Measurements from ENCODE around the gene LEPROT.
"Not testable (repeated sequence)": the region's sequence is repeated elsewhere in the genome, so short reads cannot be mapped to it uniquely, and the experiment has no call there.

Gene LEPROT

DNA sequence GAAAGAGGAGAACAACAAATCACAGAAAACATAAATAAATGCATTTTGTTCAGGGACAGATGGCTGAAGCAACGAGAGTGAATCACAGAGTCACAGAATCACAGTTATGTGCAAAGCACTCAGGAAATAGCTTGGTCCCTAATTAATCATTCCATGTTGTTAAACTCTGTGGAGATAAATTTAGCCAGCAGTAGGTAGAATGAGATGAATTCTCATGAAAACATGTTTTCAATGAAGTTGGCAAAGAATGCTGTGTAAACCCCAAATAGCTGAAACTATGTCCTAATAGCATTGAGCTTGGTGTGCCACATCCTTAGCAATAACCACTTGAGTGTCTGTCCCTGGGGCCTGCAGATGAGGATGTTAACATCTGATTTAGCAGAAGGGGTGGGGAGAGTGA, 20.4 kb downstream of the LEPROT start:
- no peak for DNase-seq

- DNase-seq = no peak
Measured at GRCh38 chr1:65441464-65441863, 21.0 kb downstream of the LEPROT start.

DNA sequence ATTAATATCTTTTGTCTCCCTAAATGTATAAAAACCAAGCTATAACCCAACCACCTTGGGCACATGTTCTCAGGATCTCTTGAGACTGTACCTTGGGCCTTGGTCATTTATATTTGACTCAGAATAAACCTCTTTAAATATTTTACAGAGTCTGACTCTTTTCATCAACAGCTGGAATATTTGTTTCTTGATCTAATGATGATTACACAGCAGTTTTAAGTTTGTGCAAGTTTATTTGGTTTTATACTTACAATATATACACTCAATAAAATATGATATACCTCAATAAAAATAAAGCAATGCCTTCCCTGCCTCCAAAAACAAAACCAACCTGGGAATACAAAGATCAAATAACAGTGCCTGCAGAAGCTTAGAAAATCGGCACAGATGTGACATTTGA, 22.0 kb downstream of the LEPROT start:
- DNase-seq = no peak

DNA sequence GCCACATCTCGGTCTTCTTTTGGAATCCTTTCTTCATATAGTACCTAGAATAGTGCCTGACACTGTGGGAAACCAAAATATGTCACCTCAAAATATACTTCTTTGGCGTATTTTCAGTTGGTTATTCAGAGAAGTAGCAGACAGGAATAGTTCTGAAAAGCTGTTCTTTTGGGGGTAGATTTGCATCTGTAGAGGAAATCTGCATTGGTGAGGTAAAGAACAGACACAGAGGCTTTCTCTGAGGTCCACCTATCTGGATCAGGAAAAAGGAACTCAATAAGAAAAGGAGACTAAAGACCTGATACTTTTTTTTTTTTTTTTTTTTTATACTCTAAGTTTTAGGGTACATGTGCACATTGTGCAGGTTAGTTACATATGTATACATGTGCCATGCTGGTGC, 23.2 kb downstream of the LEPROT start:
- no peak for DNase-seq

GRCh38 chr1:65444128-65444640, 23.7 kb downstream of the LEPROT start:
- DNase-seq = no peak

GRCh38 chr1:65445837-65446236, 25.4 kb downstream of the LEPROT start:
- DNase-seq = no peak

DNA sequence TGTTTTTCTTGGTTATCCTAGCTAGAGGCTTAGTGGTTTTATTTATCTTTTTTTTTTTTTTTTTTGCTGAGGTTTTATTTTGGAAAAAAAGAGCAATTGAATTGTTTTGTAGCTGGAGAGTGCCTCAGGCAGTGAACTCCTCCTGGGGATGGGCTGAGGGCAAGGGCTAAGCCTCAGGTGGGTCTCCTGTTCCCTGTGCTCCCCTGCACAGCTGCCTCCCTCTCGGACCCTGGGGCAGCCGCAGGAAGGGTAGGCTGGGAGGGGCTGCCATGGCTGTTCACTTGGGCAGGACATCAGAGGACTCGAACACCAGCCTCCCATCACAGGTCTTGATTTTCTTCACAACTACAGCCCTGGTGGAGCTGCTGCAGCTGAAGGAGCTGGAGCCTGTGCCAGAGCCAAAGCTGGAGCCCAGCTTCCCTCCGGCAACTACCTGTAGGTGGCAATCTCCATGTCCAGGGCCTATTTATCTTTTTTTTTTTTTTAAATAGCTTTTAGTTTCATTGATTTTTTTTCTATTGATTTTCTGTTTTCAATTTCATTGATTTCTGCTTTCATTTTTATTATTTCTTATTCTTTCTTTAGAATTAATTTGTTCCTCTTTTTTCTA, 28.9 kb downstream of the LEPROT start:
- DNase-seq = no peak

- not testable (repeated sequence) for DNase-seq
Measured at GRCh38 chr1:65455678-65456077, 35.2 kb downstream of the LEPROT start.

DNA sequence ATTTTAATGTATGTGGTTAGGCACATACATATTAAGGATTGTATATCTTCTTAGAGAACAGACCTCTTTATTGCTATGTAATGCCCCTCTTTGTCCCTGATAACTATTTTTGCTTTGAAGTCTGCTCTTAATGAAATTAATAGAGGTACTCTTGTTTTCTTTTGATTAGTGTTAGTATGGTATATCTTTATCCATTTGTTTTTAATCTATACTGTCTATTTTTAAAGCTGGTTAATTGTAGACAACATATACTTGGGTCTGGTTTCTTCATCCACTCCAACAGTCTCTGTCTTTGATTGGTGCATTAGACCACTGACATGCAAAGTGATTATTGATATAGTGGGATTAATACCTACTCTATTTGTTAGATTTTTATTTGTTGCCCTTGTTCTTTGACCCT, 36.0 kb downstream of the LEPROT start:
- no peak for DNase-seq

- DNase-seq = no peak
Measured at GRCh38 chr1:65457868-65458267, 37.4 kb downstream of the LEPROT start.

- DNase-seq = no peak
Measured at GRCh38 chr1:65458730-65459396, 38.4 kb downstream of the LEPROT start.

GRCh38 chr1:65459397-65459768, 38.9 kb downstream of the LEPROT start:
- DNase-seq = no peak

GRCh38 chr1:65465837-65466236, 45.4 kb downstream of the LEPROT start:
- not testable (repeated sequence) for DNase-seq

DNA sequence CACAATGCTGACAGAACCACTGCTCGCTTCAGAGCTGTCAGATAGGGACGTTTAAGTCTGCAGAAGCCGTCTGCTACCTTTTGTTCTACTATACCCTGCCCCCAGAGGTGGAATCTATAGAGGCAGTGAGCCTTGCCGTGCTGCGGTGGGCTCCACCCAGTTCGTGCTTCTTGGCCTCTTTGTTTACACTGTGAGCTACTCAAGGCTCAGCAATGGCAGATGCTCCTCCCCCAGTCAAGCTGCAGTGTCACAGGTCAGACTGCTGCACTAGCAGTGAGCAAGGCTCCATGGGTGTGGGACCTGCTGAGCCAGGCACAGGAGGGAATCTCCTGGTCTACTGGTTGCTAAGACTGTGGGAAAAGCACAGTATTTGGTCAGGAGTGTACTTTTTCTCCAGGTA, 47.1 kb downstream of the LEPROT start:
- DNase-seq = no peak

DNA sequence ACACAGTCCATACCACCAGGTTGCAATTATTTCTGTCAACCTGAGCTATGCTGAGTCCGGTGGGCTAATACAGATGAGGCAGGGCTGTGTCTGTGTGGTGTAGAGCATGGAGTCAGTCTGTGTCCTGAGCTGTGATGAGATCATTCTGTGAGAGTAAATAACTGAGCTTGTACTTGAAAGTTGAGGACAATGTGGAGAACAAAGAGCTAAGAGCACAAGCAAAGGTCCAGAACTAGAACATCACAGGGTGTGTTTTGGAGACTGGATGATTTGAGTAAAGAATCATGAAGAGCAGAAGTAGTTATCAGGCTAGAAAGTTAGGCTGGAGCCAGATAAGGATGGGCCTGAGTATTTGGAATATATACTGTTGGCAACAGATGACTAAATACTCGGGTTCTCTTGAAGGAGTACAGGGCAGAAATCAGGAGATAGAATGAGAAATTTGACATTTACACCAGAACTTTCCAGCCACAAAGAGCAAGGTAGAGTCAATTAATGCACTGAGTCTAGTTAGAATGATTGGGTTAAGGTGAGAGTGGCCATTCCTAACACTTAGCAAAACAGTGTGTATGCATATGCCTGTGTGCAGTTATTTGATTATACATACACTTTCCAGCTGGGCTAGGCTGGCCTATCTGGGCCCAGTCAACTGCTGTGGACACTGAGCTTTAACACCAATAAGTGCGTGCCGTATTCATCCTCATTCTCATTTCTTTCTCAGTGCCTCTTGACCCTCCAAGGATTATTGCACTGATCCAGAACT, 48.8 kb downstream of the LEPROT start:
- DNase-seq = no peak

DNA sequence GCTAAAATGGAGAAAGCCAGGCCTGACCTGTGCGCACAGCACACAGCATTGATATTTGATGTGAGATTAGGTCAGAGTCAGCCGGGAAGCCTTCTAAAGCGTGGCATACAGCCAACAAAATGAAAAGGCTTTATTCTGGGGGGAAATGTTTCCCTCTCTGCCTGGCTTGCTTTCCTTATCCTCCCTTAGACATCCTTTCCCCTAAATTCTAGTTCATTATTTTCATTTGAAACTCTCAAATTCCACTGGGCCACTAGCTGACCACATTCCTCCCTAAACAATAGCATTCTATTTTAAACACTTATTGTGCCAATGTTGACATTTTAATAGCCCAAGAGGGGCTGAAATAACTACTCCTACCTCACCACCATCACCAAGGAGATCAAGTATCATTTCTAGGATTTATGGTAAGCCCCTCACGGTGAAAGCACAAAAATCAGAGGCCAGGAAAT, 49.4 kb downstream of the LEPROT start:
- DNase-seq = no peak

GRCh38 chr1:65470766-65471165, 50.3 kb downstream of the LEPROT start:
- no peak for DNase-seq

DNA sequence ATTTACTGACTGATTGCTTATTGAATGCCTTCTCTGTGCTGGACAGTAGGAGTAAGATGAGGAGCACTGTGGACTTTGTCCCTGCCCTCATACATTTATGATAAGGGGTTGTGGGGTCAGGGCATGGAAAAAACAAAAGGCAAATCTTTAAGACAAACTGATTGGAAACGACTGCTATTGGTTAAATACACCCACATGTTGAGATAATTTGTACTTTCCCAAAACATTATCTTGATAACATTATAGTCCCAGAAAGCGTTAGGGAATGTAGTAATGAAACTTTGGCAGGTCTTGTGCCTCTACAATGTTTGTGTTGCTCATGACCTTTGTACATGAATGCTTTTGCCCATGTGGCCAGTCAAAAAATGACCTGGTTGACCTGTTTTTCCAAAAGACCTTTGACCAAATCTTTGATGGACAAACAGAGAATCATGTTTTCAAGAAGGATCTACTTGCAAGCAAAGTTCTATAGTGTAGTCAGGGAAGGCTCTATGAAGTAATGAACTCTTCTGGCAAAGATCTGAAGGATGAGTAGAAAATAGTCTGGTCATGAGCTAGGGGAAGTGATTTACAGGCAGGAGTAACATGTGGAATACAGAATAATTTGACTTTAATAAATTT, 50.9 kb downstream of the LEPROT start:
- DNase-seq = no peak

- no peak for DNase-seq
Measured at GRCh38 chr1:65471861-65472332, 51.4 kb downstream of the LEPROT start.

DNA sequence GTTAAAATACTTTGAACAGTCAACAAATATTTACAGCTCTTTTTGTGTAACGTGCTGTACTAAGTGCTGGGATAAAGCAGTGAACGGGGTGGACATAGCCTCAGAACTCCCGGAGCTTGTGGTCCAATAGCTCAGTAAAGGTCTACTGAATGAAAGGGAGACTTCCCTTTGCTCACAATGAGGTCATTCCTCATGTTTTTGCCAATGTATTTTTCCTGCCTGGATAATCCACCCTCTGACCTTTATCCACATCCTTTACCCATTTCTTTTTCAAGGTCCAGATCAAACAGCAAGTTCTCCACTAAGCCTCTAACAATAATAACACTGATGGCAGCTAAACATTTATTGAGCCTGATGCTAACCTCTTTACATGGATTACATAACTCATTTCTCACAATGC, 55.9 kb downstream of the LEPROT start:
- DNase-seq = no peak

DNA sequence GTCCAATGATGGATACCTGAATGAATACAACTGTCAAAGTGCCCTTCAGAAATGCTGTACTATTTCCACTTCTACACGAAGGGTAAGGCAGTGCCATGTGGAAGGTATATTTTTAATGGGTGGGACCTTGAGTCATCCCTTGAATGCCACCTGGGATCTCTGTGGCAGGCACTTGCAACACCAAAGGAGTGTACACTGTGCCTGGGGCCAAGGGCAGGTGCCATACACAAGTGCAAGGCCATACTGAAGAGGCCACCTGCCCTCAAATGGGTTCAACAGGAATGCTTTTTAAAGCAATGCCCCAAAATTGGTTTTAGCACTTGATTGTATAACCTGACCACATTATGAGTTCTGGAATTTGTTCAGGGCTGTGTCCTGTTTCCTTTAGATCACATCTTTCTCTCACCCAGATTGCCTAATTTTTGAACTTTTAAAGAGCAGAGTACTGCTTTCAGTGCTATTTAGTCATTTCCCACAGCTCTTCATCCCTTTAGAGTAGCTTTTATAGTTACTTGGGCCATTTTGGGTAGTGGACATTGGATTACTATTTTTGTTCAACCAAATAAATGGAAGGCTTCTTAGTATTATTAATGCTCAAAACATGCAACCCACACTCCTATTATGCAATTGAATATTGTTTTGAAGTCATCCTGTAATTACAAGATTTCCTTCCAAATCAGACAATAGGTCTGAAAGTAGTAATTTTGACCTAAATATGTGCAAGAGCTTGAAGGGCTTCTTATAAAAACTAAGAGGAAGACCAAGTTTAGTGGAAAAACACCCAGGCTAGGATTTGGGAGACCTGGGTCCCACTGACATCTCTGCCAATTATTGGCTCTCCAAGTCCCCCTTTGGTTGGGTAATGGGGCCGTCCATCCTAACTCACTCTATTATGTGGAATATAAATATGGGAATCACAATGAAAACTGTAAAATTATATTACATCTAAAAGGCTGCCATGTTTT, 57.2 kb downstream of the LEPROT start:
- no peak for DNase-seq

GRCh38 chr1:65478379-65479026, 58.0 kb downstream of the LEPROT start:
- DNase-seq = no peak

Data from activated T-cell treated with anti-CD3 and anti-CD28 coated beads, Interleukin-2, amount 50 U/mL, for 48 hours (primary cell).